ENCODE data around the gene RNASEH2B. TPM values are rescaled to one million over a fixed set of nuclear protein-coding genes. Genes with fewer than 3 reads are reported as not detected.

The RNASEH2B gene
- total RNA-seq, 1 donor: 33.7 TPM

DNA sequence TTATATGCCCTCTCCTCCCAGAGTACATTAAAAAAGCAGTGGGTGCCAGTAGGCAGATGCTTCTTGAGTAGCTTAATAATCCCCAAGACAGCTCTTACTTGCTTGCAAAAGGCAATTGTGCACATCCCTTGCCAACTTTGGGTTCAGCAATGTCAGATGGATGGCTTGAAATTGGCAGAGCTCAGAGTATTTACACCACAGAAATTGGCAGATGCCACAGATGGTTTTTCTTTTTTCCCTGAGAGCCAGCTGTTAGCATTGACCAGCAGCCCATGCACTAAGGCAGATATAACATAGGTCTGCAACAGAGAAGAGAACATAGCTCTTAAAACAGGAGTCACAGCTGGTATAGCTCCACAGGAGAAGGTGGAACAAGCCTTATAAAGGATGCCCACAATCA is 18.4 kb upstream of the RNASEH2B start:
- no peak for DNase-seq (ENCODE audit: low read depth)
- TF ChIP-seq, protein P1, sequence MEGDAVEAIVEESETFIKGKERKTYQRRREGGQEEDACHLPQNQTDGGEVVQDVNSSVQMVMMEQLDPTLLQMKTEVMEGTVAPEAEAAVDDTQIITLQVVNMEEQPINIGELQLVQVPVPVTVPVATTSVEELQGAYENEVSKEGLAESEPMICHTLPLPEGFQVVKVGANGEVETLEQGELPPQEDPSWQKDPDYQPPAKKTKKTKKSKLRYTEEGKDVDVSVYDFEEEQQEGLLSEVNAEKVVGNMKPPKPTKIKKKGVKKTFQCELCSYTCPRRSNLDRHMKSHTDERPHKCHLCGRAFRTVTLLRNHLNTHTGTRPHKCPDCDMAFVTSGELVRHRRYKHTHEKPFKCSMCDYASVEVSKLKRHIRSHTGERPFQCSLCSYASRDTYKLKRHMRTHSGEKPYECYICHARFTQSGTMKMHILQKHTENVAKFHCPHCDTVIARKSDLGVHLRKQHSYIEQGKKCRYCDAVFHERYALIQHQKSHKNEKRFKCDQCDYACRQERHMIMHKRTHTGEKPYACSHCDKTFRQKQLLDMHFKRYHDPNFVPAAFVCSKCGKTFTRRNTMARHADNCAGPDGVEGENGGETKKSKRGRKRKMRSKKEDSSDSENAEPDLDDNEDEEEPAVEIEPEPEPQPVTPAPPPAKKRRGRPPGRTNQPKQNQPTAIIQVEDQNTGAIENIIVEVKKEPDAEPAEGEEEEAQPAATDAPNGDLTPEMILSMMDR (IDR thresholded peaks at IDR 0.05; ENCODE audit: insufficient read depth, low read depth, low read length): no peak
- no peak overlapping the region for H3K4me3 ChIP-seq (ENCODE audit: low read depth, low read length)

DNA sequence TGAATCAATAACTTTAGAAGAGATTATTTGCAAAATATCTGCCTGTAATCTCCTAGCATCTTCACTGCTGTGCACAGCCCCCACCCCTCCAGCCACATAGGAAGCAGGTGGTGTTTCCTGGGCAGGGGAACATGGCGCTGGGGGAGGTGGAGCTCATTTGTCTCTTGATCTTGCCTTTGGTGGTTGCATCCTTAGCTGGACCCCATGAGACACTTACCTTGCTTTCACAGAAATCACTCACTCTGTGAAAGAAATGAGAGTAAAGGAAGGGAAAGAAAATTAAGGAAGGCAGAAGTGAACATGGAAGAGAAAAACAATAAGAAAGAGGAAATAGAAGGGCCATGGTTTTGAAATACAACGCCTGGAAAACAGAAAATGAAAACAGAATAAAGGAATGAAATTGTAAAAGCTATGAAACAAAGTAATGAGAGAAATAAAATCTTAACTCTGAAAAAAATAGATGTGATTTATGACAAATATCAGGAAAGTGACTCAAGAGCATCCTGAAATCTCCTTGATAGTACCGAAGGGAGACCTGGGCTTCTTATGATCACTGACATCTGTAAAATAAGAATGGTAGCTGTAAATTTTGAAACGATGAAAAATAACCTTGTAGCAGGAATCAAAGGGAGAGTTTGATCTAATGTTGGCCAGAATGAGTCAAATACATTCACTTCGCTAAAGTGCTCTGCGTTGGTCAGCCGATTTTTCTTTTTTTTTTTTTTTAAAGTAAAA is 17.2 kb upstream of the RNASEH2B start:
- no peak for DNase-seq (ENCODE audit: low read depth)
- no peak overlapping the region for H3K4me3 ChIP-seq (ENCODE audit: low read depth, low read length)
- TF ChIP-seq, protein P1 (IDR thresholded peaks at IDR 0.05; ENCODE audit: insufficient read depth, low read depth, low read length): no peak

DNA sequence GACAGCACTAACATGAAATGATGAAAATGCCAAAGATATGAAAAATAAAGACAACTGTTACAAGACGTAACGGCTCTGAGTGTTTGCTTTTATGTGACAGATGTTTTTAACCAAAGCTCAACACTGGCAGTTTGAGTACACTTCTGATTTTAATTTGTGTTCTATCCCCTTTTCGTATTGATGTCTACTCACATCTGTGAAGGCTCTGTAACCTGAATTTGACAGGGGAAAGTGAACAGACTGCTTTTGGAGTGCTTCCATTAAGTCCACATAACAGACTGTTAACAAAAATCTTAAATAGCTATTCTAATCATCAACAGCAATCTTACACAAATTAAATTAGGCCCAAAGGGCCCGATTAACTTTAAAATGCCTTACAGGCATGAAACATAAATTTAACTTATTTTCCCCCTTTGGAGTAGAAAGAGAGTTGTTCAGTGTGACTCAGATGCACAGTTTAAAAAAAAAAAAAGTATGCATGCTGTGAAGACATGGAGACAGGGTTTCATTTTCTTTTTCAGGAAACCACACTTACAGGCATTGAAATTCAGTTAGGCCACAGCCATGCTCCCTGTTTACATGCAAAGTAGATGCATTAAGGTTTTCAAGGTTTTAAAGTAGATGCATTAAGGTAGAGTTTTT is 16.3 kb upstream of the RNASEH2B start:
- no peak overlapping the region for H3K4me3 ChIP-seq (ENCODE audit: low read depth, low read length)
- peak; percentile 36 for DNase-seq (ENCODE audit: low read depth)
- TF ChIP-seq, protein P1 (IDR thresholded peaks at IDR 0.05; ENCODE audit: insufficient read depth, low read depth, low read length): no peak

DNA sequence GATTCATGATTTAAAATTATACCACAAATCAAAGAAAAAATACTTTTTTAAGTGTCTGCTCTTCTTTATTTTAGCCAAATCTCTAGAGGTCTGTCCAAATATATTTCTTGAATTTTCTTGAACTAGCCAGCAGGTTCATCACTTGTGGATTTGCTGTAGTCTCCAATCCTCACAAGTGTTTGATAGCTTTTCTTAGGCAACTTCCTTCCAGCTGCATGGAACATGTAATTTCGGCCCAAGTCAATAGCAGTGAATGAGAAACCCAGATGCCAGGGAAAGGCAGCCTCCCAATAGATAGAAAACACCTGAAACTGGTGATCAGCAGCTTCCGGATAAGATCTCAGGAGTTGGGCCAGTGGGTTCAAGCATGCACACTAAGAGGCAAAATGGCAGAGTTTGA is 15.6 kb upstream of the RNASEH2B start:
- DNase-seq (ENCODE audit: low read depth): no peak
- H3K4me3 ChIP-seq (ENCODE audit: low read depth, low read length): no peak overlapping the region
- TF ChIP-seq, protein P1 (IDR thresholded peaks at IDR 0.05; ENCODE audit: insufficient read depth, low read depth, low read length): no peak

DNA sequence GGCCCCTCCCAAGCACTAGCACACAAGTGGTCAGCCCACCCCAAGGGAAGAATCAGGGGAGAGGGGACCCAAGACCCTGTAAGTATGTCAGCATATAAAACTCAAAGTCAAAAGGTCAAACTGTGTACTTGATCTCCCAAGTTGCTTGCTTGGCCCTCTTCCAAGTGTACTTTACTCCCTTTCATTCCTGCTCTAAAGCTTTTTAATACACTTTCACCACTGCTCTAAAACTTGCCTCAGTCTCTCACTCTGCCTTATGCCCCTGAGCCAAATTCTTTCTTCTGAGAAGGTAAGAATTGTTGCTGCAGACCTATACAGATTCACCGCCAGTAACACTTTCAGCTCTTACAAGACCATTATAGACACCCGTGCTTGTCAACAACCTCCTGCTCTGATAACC is 15.1 kb upstream of the RNASEH2B start:
- DNase-seq (ENCODE audit: low read depth): no peak
- TF ChIP-seq, protein P1 (IDR thresholded peaks at IDR 0.05; ENCODE audit: insufficient read depth, low read depth, low read length): no peak
- H3K4me3 ChIP-seq (ENCODE audit: low read depth, low read length): no peak overlapping the region

DNA sequence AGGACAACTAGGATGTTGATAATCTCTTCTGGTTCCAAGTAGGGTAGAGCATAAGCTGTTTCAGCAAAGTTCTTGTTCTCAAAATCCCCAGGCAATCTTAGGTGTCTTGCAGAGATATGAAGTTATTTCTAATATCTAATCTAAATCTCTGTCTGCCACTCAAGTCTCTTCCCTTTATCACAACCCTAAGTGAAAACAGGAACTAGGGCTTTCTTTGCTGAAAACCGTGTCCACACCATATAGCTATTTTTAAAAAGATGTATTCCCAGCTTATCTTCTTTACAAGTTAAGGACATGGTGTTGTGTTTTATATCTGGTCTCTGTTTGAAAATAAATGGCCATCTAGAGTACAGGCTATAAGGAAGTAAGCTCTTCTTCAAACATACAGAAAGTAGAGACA is 11.3 kb upstream of the RNASEH2B start:
- DNase-seq (ENCODE audit: low read depth): no peak
- no peak overlapping the region for H3K4me3 ChIP-seq (ENCODE audit: low read depth, low read length)
- TF ChIP-seq, protein P1 (IDR thresholded peaks at IDR 0.05; ENCODE audit: insufficient read depth, low read depth, low read length): no peak
